SU-DHL-6 (cell line): Measurements from ENCODE around the gene ULK3.

Source experiments
- EZH2phosphoT487 ChIP-seq: fragments of 200-600 bp; sonication (generic), shearing (Covaris generic); conservative IDR thresholded peaks from 2 replicates; pipeline ENCODE4 v1.6.1; 2018; ENCODE audit warnings: mild to moderate bottlenecking, antibody characterized with exemption, low read length, moderate library complexity, mixed read lengths
- TF ChIP-seq, protein P1 (sequence below): fragments of 200-600 bp; sonication (generic); IDR thresholded peaks from one replicate; pipeline ENCODE4 v1.5.1; 2017; ENCODE audit warnings: antibody characterized with exemption, mild to moderate bottlenecking, low read length, moderate library complexity; ENCODE audit not compliant: insufficient read depth, poor library complexity, severe bottlenecking

GRCh38 chr15:74864296-74864695 lies 21.3 kb upstream of the ULK3 start:
- TF ChIP-seq, protein P1, sequence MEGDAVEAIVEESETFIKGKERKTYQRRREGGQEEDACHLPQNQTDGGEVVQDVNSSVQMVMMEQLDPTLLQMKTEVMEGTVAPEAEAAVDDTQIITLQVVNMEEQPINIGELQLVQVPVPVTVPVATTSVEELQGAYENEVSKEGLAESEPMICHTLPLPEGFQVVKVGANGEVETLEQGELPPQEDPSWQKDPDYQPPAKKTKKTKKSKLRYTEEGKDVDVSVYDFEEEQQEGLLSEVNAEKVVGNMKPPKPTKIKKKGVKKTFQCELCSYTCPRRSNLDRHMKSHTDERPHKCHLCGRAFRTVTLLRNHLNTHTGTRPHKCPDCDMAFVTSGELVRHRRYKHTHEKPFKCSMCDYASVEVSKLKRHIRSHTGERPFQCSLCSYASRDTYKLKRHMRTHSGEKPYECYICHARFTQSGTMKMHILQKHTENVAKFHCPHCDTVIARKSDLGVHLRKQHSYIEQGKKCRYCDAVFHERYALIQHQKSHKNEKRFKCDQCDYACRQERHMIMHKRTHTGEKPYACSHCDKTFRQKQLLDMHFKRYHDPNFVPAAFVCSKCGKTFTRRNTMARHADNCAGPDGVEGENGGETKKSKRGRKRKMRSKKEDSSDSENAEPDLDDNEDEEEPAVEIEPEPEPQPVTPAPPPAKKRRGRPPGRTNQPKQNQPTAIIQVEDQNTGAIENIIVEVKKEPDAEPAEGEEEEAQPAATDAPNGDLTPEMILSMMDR = no peak
- no peak for TF ChIP-seq EZH2phosphoT487
